Upper lobe of left lung (tissue), 6 donors: Measurements from ENCODE around the gene SLC9A7. TPM values are rescaled to one million over a fixed set of nuclear protein-coding genes. Genes with fewer than 3 reads are reported as not detected.

Source experiments
- ATAC-seq, 2 donors: fragments of 200-7000 bp; cut with Tn5 transposase; one replicate each; pipeline ENCODE4 v1.9.1; 2022; ENCODE audit warnings: mild to moderate bottlenecking in 2 of 2, moderate library complexity in 2 of 2; ENCODE audit not compliant: low FRiP score in 2 of 2
- DNase-seq, 2 donors: peaks; one replicate each; pipeline ENCODE4 v3.0.0-alpha.2; 2019 to 2020
- H3K27ac ChIP-seq, 4 donors: fragments of 200-600 bp; sonication (generic); one replicate each; pipeline ENCODE4 v1.5.1; 2016 to 2019
- H3K27me3 ChIP-seq, 4 donors: fragments of 200-600 bp; sonication (generic); one replicate each; pipeline ENCODE4 v1.5.1; 2017 to 2019
- H3K36me3 ChIP-seq, 4 donors: fragments of 200-600 bp; sonication (generic); one replicate each; pipeline ENCODE4 v1.5.1; 2016 to 2019
- H3K4me1 ChIP-seq, 4 donors: fragments of 200-600 bp; sonication (generic); one replicate each; pipeline ENCODE4 v1.5.1; 2018 to 2019
- H3K4me3 ChIP-seq, 4 donors: fragments of 200-600 bp; sonication (generic); one replicate each; pipeline ENCODE4 v1.5.1; 2017 to 2019; ENCODE audit warnings: mild to moderate bottlenecking in 2 of 4, moderate library complexity in 1 of 4
- H3K9me3 ChIP-seq, 4 donors: fragments of 200-600 bp; sonication (generic); one replicate each; pipeline ENCODE4 v1.5.1; 2018 to 2019
- CTCF ChIP-seq, 6 experiments: fragments of 450-650 bp in 4 of 6; fragments of 200-600 bp in 2 of 6; sonication (generic) in 2 of 6; IDR thresholded peaks; one replicate each; pipeline ENCODE4 v1.5.1; 2016 to 2019; ENCODE audit warnings: antibody characterized with exemption in 6 of 6
- EP300 ChIP-seq, 4 donors: sonication (generic); formaldehyde crosslinking; IDR thresholded peaks; one replicate each; pipeline ENCODE4 v1.5.1; 2017; ENCODE audit warnings: antibody characterized with exemption in 4 of 4, control low read depth in 2 of 4
- POLR2A ChIP-seq, 4 donors: fragments of 450-650 bp; IDR thresholded peaks; one replicate each; pipeline ENCODE4 v1.5.1; 2016 to 2017; ENCODE audit warnings: antibody characterized with exemption in 4 of 4, mild to moderate bottlenecking in 2 of 4
- POLR2AphosphoS5 ChIP-seq, 2 donors: sonication (generic); formaldehyde crosslinking; IDR thresholded peaks; one replicate each; pipeline ENCODE4 v1.5.1; 2017; ENCODE audit warnings: antibody characterized with exemption in 2 of 2
- WGBS, 2 donors: methylation state at CpG; one replicate each; pipeline ENCODE4 v1.1.5; 2017 to 2018; 5-methylcytosine and 5-hydroxymethylcytosine counted together
- total RNA-seq, 6 donors: library from RNA; depleted of rRNA in 4 of 6; stranded (reverse); fragments of >200 nt in 4 of 6; gene quantifications; one replicate each; pipeline versions ENCODE4 v1.1.0 to v1.2.1, GENCODE V29; 2016 to 2021
- donor health status: DM: no; HTN: no; CAD: no; lungs with moderate emphysema.
- donor health status: DM: no; HTN: yes; CAD: no; lungs with severe emphysema.

SLC9A7 gene
- total RNA-seq, 6 donors from 2014 or later: 4.6 to 9.0 (median 6.4) TPM

GRCh38 chrX:46715997-46716396 lies 42.9 kb downstream of the SLC9A7 start:
- no peak for DNase-seq
- ATAC-seq: no peak
- H3K4me3 ChIP-seq: no peak overlapping the region
- H3K9me3 ChIP-seq: no peaks in the 10 kb centered on the region
- no peaks in the 10 kb centered on the region for H3K27me3 ChIP-seq
- no peak overlapping the region for H3K27ac ChIP-seq
- H3K4me1 ChIP-seq: no peaks in the 10 kb centered on the region
- TF ChIP-seq EP300 (IDR thresholded peaks at IDR 0.05) (no peak), POLR2AphosphoS5 (IDR thresholded peaks at IDR 0.05) (no peak), POLR2A (IDR thresholded peaks at IDR 0.05) (no peak), CTCF (IDR thresholded peaks at IDR 0.05) (no peak)
- no peaks in the 10 kb centered on the region for H3K36me3 ChIP-seq
- WGBS, 2 donors: 74 to 88% methylated on average over 1 of the region's 1 CpG

GRCh38 chrX:46715530-46715929 lies 43.4 kb downstream of the SLC9A7 start:
- Histone ChIP-seq H3K27ac (no peak overlapping the region), H3K27me3 (no peaks in the 10 kb centered on the region), H3K4me3 (no peak overlapping the region), H3K9me3 (no peaks in the 10 kb centered on the region), H3K36me3 (no peaks in the 10 kb centered on the region), H3K4me1 (no peaks in the 10 kb centered on the region)
- DNase-seq (no peak), ATAC-seq (no peak)
- WGBS, 2 donors: 72 to 79% methylated on average over 5 of the region's 5 CpGs
- TF ChIP-seq POLR2A (IDR thresholded peaks at IDR 0.05): no peak
- no peak for TF ChIP-seq POLR2AphosphoS5 (IDR thresholded peaks at IDR 0.05)
- TF ChIP-seq CTCF (IDR thresholded peaks at IDR 0.05): no peak
- TF ChIP-seq EP300 (IDR thresholded peaks at IDR 0.05): no peak

GRCh38 chrX:46713672-46714490 lies 45.0 kb downstream of the SLC9A7 start:
- Histone ChIP-seq H3K27ac (no peak overlapping the region), H3K4me1 (no peaks in the 10 kb centered on the region), H3K4me3 (no peak overlapping the region), H3K9me3 (no peaks in the 10 kb centered on the region), H3K36me3 (no peaks in the 10 kb centered on the region), H3K27me3 (no peaks in the 10 kb centered on the region)
- DNase-seq (no peak), ATAC-seq (no peak)
- TF ChIP-seq POLR2A (IDR thresholded peaks at IDR 0.05) (no peak), POLR2AphosphoS5 (IDR thresholded peaks at IDR 0.05) (no peak), EP300 (IDR thresholded peaks at IDR 0.05) (no peak), CTCF (IDR thresholded peaks at IDR 0.05) (no peak)
- 55 to 56% methylated on average over 5 of the region's 5 CpGs for WGBS, 2 donors

- Histone ChIP-seq H3K9me3 (no peaks in the 10 kb centered on the region), H3K4me3 (no peak overlapping the region), H3K36me3 (no peaks in the 10 kb centered on the region), H3K27me3 (no peaks in the 10 kb centered on the region), H3K4me1 (no peaks in the 10 kb centered on the region), H3K27ac (no peak overlapping the region)
- no peak for DNase-seq
- 44 to 47% methylated on average over 1 of the region's 1 CpG for WGBS, 2 donors
- no peak for TF ChIP-seq EP300 (IDR thresholded peaks at IDR 0.05)
- TF ChIP-seq CTCF (IDR thresholded peaks at IDR 0.05): no peak
- TF ChIP-seq POLR2A (IDR thresholded peaks at IDR 0.05): no peak
- no peak for TF ChIP-seq POLR2AphosphoS5 (IDR thresholded peaks at IDR 0.05)
- no peak for ATAC-seq
Measured at GRCh38 chrX:46712764-46713163, 46.2 kb downstream of the SLC9A7 start.
